ENCODE measurements around the gene SLC37A1.

Gene SLC37A1

DNA sequence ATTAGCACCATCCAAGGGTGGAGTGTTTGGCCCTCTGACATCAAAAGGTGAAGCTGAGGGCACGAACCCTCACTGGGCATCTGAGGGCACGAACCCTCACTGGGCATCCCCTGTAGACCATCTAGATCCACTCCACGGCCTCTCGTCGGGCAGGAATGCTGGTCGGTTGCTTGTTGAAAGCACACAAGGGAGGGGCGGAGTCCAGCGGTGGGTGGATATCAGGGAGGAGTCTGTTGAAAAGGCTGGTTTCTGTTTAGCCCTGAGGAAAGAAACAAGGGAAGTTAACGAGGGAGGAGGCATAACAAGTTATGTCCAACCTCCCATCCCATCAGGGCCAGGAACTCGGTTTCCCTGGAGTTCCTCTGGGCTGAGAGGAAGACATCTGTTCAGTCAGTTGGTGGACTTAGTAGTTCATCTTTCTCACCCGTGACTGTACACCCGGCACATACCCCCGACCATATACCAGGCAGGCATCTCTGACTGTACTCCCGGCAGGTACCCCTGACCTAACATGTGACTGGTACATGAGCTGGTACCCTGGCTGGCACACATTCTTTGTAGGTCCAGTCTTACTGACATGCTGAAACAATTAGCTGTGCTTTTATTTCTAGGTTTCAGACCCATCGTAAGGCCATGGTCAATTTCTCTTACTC is 107.6 kb downstream of the SLC37A1 start:
- no peak overlapping the region for H3K27ac ChIP-seq
- TF ChIP-seq, protein P1, sequence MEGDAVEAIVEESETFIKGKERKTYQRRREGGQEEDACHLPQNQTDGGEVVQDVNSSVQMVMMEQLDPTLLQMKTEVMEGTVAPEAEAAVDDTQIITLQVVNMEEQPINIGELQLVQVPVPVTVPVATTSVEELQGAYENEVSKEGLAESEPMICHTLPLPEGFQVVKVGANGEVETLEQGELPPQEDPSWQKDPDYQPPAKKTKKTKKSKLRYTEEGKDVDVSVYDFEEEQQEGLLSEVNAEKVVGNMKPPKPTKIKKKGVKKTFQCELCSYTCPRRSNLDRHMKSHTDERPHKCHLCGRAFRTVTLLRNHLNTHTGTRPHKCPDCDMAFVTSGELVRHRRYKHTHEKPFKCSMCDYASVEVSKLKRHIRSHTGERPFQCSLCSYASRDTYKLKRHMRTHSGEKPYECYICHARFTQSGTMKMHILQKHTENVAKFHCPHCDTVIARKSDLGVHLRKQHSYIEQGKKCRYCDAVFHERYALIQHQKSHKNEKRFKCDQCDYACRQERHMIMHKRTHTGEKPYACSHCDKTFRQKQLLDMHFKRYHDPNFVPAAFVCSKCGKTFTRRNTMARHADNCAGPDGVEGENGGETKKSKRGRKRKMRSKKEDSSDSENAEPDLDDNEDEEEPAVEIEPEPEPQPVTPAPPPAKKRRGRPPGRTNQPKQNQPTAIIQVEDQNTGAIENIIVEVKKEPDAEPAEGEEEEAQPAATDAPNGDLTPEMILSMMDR (IDR thresholded peaks at IDR 0.05), result no peak
- TF ChIP-seq ZFX (IDR thresholded peaks at IDR 0.05; ENCODE audit: borderline replicate concordance), result no peak

DNA sequence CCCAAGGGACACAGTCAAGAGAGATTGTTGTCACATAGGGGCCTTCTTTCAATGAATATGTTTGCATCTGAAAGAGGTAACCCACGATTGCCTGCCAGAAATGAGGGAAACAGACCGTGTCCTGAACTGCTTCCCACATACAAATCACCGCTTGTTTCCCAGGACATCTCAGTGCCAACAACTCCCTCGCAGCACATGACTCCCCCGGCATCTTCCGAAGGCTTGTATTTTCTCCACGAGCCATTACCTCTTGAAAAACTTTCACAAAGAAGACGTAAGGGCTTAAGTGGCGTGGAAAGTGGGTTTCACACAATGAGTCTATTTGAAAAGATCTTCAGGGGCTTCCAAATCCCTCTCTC is 108.1 kb downstream of the SLC37A1 start:
- no peak for TF ChIP-seq ZFX (IDR thresholded peaks at IDR 0.05; ENCODE audit: borderline replicate concordance)
- TF ChIP-seq, protein P1 (IDR thresholded peaks at IDR 0.05), result no peak

DNA sequence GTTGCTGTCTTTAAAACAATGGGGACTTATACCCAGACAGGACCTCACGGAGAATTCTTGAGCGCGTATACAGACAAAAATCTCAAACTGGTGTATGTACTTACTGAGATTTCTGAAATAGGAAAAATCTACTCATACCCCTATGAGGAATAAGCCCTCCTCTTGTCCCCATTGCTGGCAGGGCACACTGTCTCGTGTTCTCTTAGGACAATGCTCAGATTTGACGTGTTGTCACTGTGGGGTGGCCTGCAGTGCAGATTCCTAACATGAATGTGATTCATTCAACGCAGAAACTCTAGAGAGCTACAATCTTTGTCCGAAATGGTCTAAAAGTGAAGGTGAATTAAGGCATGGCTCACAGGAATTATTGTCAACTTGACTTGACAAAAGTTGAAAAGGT is 108.6 kb downstream of the SLC37A1 start:
- TF ChIP-seq, protein P1 (IDR thresholded peaks at IDR 0.05), result no peak
- TF ChIP-seq ZFX (IDR thresholded peaks at IDR 0.05; ENCODE audit: borderline replicate concordance), result no peak
- no peak overlapping the region for H3K27ac ChIP-seq

More for the DNA sequence above, 108.1 kb downstream of the SLC37A1 start:
- H3K27ac ChIP-seq, result no peak overlapping the region

GRCh38 chr21:42623694-42624093 is 110.0 kb downstream of the SLC37A1 start:
- H3K27ac ChIP-seq, result peak overlapping the region; percentile 62; the same call in 1 of the 2 replicates
- TF ChIP-seq, protein P1 (IDR thresholded peaks at IDR 0.05), result no peak
- TF ChIP-seq ZFX (IDR thresholded peaks at IDR 0.05; ENCODE audit: borderline replicate concordance), result no peak

- TF ChIP-seq, protein P1 (IDR thresholded peaks at IDR 0.05), result no peak
- no peak for TF ChIP-seq ZFX (IDR thresholded peaks at IDR 0.05; ENCODE audit: borderline replicate concordance)
- peak overlapping the region; percentile 62 for H3K27ac ChIP-seq
Measured at GRCh38 chr21:42624095-42624790, 110.6 kb downstream of the SLC37A1 start.

- TF ChIP-seq, protein P1 (IDR thresholded peaks at IDR 0.05), result no peak
- no peak for TF ChIP-seq ZFX (IDR thresholded peaks at IDR 0.05; ENCODE audit: borderline replicate concordance)
- peak overlapping the region; percentile 62 for H3K27ac ChIP-seq
Measured at GRCh38 chr21:42624936-42625335, 111.3 kb downstream of the SLC37A1 start.

DNA sequence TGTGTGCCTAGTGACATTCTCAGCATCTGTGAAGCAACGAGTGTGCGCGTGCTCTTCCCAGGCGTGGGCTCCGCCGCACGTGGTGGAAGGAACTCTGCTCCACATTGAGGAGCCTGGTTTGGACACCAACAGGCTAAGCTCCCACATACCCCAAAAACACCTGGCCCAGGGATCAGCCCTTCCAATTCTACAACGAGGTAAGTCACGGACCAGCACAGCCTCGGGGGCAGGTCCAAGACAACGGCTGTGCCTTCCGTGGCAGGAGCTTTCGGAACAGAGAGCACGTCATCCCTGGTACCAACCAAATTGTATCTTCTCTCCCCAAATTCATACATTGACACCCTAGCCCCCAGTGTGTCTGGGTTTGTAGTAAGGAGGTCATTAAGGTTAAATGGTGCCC is 112.5 kb downstream of the SLC37A1 start:
- TF ChIP-seq, protein P1 (IDR thresholded peaks at IDR 0.05), result no peak
- TF ChIP-seq ZFX (IDR thresholded peaks at IDR 0.05; ENCODE audit: borderline replicate concordance), result no peak
- no peak overlapping the region for H3K27ac ChIP-seq

All from 22Rv1 (cell line).